Measurements from ENCODE around the gene VAV2.

Gene VAV2

DNA sequence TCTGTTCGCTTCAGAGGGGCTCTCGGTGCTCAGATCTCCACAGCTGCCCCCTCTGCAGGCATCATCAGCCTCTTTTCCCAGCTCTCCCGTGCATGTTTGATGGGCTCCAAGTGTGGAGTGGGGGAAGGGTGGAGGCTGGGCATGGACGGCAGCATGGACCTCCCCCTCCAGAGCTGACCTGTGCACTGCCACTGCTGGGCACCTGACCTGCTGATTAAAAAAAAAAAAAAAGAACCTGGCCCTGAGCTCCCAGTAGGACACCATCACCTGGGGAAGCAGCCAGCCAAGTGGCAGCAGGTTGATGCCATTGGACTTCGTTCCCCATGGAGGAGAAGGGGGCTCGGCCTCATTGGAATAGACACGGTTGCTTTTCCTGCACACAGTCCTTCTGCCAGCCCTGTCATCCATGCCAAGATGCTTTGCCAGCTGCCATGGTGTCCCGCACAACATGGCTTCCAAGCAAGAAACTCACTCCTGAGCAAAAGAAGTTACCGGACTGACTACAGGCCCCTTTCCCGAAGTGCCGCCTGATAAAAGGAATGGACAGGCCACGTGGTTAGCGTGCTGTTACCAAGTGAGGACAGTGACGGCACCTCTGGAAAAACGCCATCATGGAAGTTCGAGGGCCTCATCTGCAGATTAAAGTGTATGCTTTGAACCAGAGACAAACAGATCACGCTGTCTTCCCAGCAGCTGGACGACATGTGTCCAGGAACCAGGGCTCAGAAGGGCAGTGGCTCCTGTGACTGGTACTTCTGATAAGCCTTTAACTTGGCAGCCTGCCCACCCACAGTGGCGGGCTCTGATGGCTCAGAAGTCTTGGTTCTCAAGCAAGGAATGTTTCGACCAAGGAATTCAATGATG is 18.4 kb upstream of the VAV2 start:
- Histone ChIP-seq H3K27ac (ENCODE audit: poor library complexity, severe bottlenecking) (no peak overlapping the region), H3K4me3 (ENCODE audit: severe bottlenecking) (no peak overlapping the region), H3K4me1 (ENCODE audit: insufficient read depth, poor library complexity, severe bottlenecking) (no peaks in the 10 kb centered on the region), H3K27me3 (ENCODE audit: insufficient read depth, poor library complexity, severe bottlenecking) (no peaks in the 10 kb centered on the region), H3K36me3 (ENCODE audit: low read depth) (no peaks in the 10 kb centered on the region), H3K9me3 (ENCODE audit: severe bottlenecking) (no peaks in the 10 kb centered on the region)
- DNase-seq (ENCODE audit: low spot score) (peak; percentile 29), ATAC-seq (ENCODE audit: low read depth) (no peak)
- TF ChIP-seq, protein P1, sequence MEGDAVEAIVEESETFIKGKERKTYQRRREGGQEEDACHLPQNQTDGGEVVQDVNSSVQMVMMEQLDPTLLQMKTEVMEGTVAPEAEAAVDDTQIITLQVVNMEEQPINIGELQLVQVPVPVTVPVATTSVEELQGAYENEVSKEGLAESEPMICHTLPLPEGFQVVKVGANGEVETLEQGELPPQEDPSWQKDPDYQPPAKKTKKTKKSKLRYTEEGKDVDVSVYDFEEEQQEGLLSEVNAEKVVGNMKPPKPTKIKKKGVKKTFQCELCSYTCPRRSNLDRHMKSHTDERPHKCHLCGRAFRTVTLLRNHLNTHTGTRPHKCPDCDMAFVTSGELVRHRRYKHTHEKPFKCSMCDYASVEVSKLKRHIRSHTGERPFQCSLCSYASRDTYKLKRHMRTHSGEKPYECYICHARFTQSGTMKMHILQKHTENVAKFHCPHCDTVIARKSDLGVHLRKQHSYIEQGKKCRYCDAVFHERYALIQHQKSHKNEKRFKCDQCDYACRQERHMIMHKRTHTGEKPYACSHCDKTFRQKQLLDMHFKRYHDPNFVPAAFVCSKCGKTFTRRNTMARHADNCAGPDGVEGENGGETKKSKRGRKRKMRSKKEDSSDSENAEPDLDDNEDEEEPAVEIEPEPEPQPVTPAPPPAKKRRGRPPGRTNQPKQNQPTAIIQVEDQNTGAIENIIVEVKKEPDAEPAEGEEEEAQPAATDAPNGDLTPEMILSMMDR (IDR thresholded peaks at IDR 0.05; ENCODE audit: poor library complexity, severe bottlenecking), result no peak

- no peak for ATAC-seq (ENCODE audit: low read depth)
- Histone ChIP-seq H3K4me3 (ENCODE audit: severe bottlenecking) (no peak overlapping the region), H3K27ac (ENCODE audit: poor library complexity, severe bottlenecking) (no peak overlapping the region), H3K4me1 (ENCODE audit: insufficient read depth, poor library complexity, severe bottlenecking) (no peaks in the 10 kb centered on the region), H3K36me3 (ENCODE audit: low read depth) (no peaks in the 10 kb centered on the region), H3K9me3 (ENCODE audit: severe bottlenecking) (no peaks in the 10 kb centered on the region), H3K27me3 (ENCODE audit: insufficient read depth, poor library complexity, severe bottlenecking) (no peaks in the 10 kb centered on the region)
- DNase-seq (ENCODE audit: low spot score), result no peak
- TF ChIP-seq, protein P1 (IDR thresholded peaks at IDR 0.05; ENCODE audit: poor library complexity, severe bottlenecking), result no peak
Observed at GRCh38 chr9:134007571-134007970, 15.4 kb upstream of the VAV2 start.

DNA sequence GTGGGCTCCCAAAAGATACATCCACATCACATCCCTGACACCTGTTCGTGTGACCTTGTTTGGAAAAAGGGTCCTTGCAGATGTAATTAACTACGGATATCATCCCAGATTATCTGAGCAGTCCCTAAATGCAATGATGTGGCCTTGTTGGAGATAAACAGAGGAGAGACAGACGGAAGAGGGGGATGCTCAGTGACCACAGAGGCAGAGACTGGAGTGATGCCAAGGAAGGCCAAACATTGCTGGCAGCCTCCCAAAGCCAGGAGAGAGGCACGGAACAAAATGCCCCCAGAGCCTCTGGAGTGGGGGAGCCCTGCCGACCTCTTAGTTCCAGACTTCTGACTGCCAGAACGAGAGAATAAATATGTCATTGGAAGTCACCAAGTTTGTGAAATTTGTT is 15.0 kb upstream of the VAV2 start:
- H3K27ac ChIP-seq (ENCODE audit: poor library complexity, severe bottlenecking), result no peak overlapping the region
- H3K4me1 ChIP-seq (ENCODE audit: insufficient read depth, poor library complexity, severe bottlenecking), result no peaks in the 10 kb centered on the region
- TF ChIP-seq, protein P1 (IDR thresholded peaks at IDR 0.05; ENCODE audit: poor library complexity, severe bottlenecking), result no peak
- H3K36me3 ChIP-seq (ENCODE audit: low read depth), result no peaks in the 10 kb centered on the region
- no peaks in the 10 kb centered on the region for H3K27me3 ChIP-seq (ENCODE audit: insufficient read depth, poor library complexity, severe bottlenecking)
- H3K9me3 ChIP-seq (ENCODE audit: severe bottlenecking), result no peaks in the 10 kb centered on the region
- H3K4me3 ChIP-seq (ENCODE audit: severe bottlenecking), result no peak overlapping the region
- ATAC-seq (ENCODE audit: low read depth) (no peak), DNase-seq (ENCODE audit: low spot score) (no peak)

- DNase-seq (ENCODE audit: low spot score), result no peak
- no peak for ATAC-seq (ENCODE audit: low read depth)
- Histone ChIP-seq H3K9me3 (ENCODE audit: severe bottlenecking) (no peaks in the 10 kb centered on the region), H3K27me3 (ENCODE audit: insufficient read depth, poor library complexity, severe bottlenecking) (no peaks in the 10 kb centered on the region), H3K27ac (ENCODE audit: poor library complexity, severe bottlenecking) (no peak overlapping the region), H3K36me3 (ENCODE audit: low read depth) (no peaks in the 10 kb centered on the region), H3K4me1 (ENCODE audit: insufficient read depth, poor library complexity, severe bottlenecking) (no peaks in the 10 kb centered on the region), H3K4me3 (ENCODE audit: severe bottlenecking) (no peak overlapping the region)
- TF ChIP-seq, protein P1 (IDR thresholded peaks at IDR 0.05; ENCODE audit: poor library complexity, severe bottlenecking), result no peak
Observed at GRCh38 chr9:134005381-134005780, 13.3 kb upstream of the VAV2 start.

GRCh38 chr9:134004881-134005280 is 12.8 kb upstream of the VAV2 start:
- Histone ChIP-seq H3K4me3 (ENCODE audit: severe bottlenecking) (no peak overlapping the region), H3K27me3 (ENCODE audit: insufficient read depth, poor library complexity, severe bottlenecking) (no peaks in the 10 kb centered on the region), H3K9me3 (ENCODE audit: severe bottlenecking) (no peaks in the 10 kb centered on the region), H3K36me3 (ENCODE audit: low read depth) (no peaks in the 10 kb centered on the region), H3K27ac (ENCODE audit: poor library complexity, severe bottlenecking) (no peak overlapping the region), H3K4me1 (ENCODE audit: insufficient read depth, poor library complexity, severe bottlenecking) (no peaks in the 10 kb centered on the region)
- DNase-seq (ENCODE audit: low spot score) (no peak), ATAC-seq (ENCODE audit: low read depth) (no peak)
- TF ChIP-seq, protein P1 (IDR thresholded peaks at IDR 0.05; ENCODE audit: poor library complexity, severe bottlenecking), result no peak
